Psoas muscle (tissue), 8 donors: Measurements from ENCODE around the gene AOPEP. TPM values are rescaled to one million over a fixed set of nuclear protein-coding genes. Genes with fewer than 3 reads are reported as not detected.
A peak's percentile ranks its signal among the peaks of the same experiment; 100 is the strongest.

ENCODE experiments used
- ATAC-seq, 4 donors: fragments of 200-7000 bp; cut with Tn5 transposase; one replicate each; pipeline ENCODE4 v1.9.1; 2020; ENCODE audit warnings: moderate library complexity in 3 of 4, mild to moderate bottlenecking in 2 of 4
- DNase-seq, 2 donors: peaks; one replicate each; pipeline ENCODE4 v3.0.0-alpha.2; 2020
- H3K27ac ChIP-seq: fragments of 200-600 bp; one replicate; pipeline ENCODE4 v1.8.0; 2022
- H3K27me3 ChIP-seq, 3 donors: fragments of 200-600 bp in 1 of 3; one replicate each; pipeline versions ENCODE4 v1.6.1 to v1.8.0; 2013 to 2022; ENCODE audit warnings: low read length in 2 of 3, mild to moderate bottlenecking in 2 of 3, moderate library complexity in 1 of 3; ENCODE audit not compliant: insufficient read depth in 3 of 3
- H3K36me3 ChIP-seq, 2 donors: fragments of 200-600 bp in 1 of 2; one replicate each; pipeline versions ENCODE4 v1.6.1 to v1.8.0; 2013 to 2022; ENCODE audit warnings: low read depth in 1 of 2, mild to moderate bottlenecking in 1 of 2, moderate library complexity in 1 of 2; ENCODE audit not compliant: insufficient read depth in 1 of 2
- H3K4me1 ChIP-seq: fragments of 200-600 bp; one replicate; pipeline ENCODE4 v1.8.0; 2022
- H3K4me3 ChIP-seq: fragments of 200-600 bp; one replicate; pipeline ENCODE4 v1.8.0; 2022; ENCODE audit warnings: mild to moderate bottlenecking
- H3K9me3 ChIP-seq: fragments of 200-600 bp; one replicate; pipeline ENCODE4 v1.8.0; 2022
- CTCF ChIP-seq: fragments of 200-600 bp; IDR thresholded peaks from one replicate; pipeline ENCODE4 v1.8.0; 2022; ENCODE audit warnings: antibody characterized with exemption
- WGBS, 3 donors: extraction: QIAGEN DNeasy Blood & Tissue Kit; methylation state at CpG; one replicate each; pipeline versions ENCODE4 v1.1.6 to v1.1.7; 2013; 5-methylcytosine and 5-hydroxymethylcytosine counted together
- intact Hi-C, 2 donors: fragments of 100-400 bp; cut with DNase I; formaldehyde crosslinking; loops; one replicate each; pipeline versions ENCODE4 v1.11.0 to v1.14.2; 2022
- polyA plus RNA-seq, 3 donors: library from polyadenylated mRNA; stranded (reverse); fragments of 200-250 nt; gene quantifications; one replicate each; pipeline ENCODE4 v1.2.3, GENCODE V29; 2013
- total RNA-seq, 4 donors: library from RNA; stranded (reverse); fragmentation: NEBNext Ultra II Directional in 2 of 4; extraction: Animal tissue kit (Norgen Biotek cat#: 25700) in 2 of 4; gene quantifications; one replicate each; pipeline versions ENCODE4 v1.2.1 to v1.2.4, GENCODE V29; 2021 to 2023
- donor health status: healthy with polysubstance abuse.
- donor health status: DM: no; HTN: no; CAD: no; lungs with moderate emphysema.
- donor health status: Bipolar disorder and iron deficiency.
- donor health status: healthy.
- donor health status: DM: yes; HTN: yes; CAD: no.
- donor health status: DM: no; HTN: no; CAD: no.
- donor health status: DM: no; HTN: no; CAD: no.
- donor health status: DM: yes; HTN: yes; CAD: no.

The AOPEP gene
- total and polyA plus RNA-seq, 7 donors, result 46.4 to 96.9 (median 78.6) TPM

GRCh38 chr9:95027914-95028852, 301.7 kb downstream of the AOPEP start:
- TF ChIP-seq CTCF, result no peak
- no peak for DNase-seq
- intact Hi-C loops, result loop anchor here in 1 of 2 donors (5.0 kb wide), 1 partner anchor 59 kb away; no protein-coding TSS in a partner anchor
- Histone ChIP-seq H3K36me3 (peaks cover 0 to 4% of the 10 kb centered on the region in 2 donors), H3K27ac (peak overlapping the region; percentile 93), H3K27me3 (no peaks in the 10 kb centered on the region), H3K9me3 (no peaks in the 10 kb centered on the region), H3K4me1 (peaks cover 99% of the 10 kb centered on the region), H3K4me3 (no peak overlapping the region)
- ATAC-seq, result no peak
- 32 to 48% (median 36%) methylated on average over 11 of the region's 11 CpGs for WGBS, 3 donors

- Histone ChIP-seq H3K27ac (peak overlapping the region; percentile 93), H3K27me3 (no peaks in the 10 kb centered on the region), H3K36me3 (peaks cover 0 to 4% of the 10 kb centered on the region in 2 donors), H3K9me3 (no peaks in the 10 kb centered on the region), H3K4me1 (peaks cover 99% of the 10 kb centered on the region), H3K4me3 (no peak overlapping the region)
- DNase-seq (no peak), ATAC-seq (no peak)
- intact Hi-C loops, result loop anchor here in 1 of 2 donors (5.0 kb wide), 1 partner anchor 58 kb away; no protein-coding TSS in a partner anchor
- WGBS, 3 donors, result 35 to 55% (median 48%) methylated on average over 8 of the region's 8 CpGs
- TF ChIP-seq CTCF, result no peak
Observed at GRCh38 chr9:95028853-95029219, 302.3 kb downstream of the AOPEP start.

DNA sequence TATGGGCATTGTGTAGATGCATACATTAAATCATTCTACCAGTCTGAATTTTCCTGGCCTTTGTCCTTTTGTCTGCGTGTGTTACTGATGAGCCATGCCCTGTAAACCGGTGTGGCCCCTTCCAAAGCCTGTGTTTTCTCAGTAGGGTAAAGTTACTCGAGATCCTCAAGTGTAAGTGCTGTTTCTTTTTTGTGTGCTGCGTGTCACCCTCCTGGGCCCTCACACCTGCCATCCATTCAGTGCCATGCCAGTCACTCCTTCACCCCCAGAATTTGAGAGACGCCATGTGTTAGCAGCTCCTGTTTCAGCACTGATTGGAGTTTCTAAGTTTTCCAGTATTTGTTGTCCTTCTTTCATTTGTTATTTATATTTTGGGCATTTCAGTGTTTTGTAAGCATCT, 302.8 kb downstream of the AOPEP start:
- H3K36me3 ChIP-seq, result peaks cover 0 to 4% of the 10 kb centered on the region in 2 donors
- intact Hi-C loops, result loop anchor here in 1 of 2 donors (5.0 kb wide), 1 partner anchor 58 kb away; no protein-coding TSS in a partner anchor
- H3K4me1 ChIP-seq, result peaks cover 99% of the 10 kb centered on the region
- 17 to 35% (median 31%) methylated on average over 5 of the region's 5 CpGs for WGBS, 3 donors
- no peaks in the 10 kb centered on the region for H3K9me3 ChIP-seq
- TF ChIP-seq CTCF, result no peak
- ATAC-seq (peak; percentile 31 to 56 (median 43)), DNase-seq (no peak)
- H3K27ac ChIP-seq, result peak overlapping the region; percentile 93
- H3K4me3 ChIP-seq, result no peak overlapping the region
- H3K27me3 ChIP-seq, result no peaks in the 10 kb centered on the region

- WGBS, 3 donors, result 24 to 42% (median 31%) methylated on average over 2 of the region's 2 CpGs
- H3K9me3 ChIP-seq, result no peaks in the 10 kb centered on the region
- no peaks in the 10 kb centered on the region for H3K27me3 ChIP-seq
- peaks cover 98% of the 10 kb centered on the region for H3K4me1 ChIP-seq
- H3K4me3 ChIP-seq, result no peak overlapping the region
- intact Hi-C loops, result loop anchor here in 1 of 2 donors (2.0 to 5.0 kb wide), 2 partner anchors 43 to 58 kb away; no protein-coding TSS in a partner anchor
- ATAC-seq (peak in 2 of 4 donors; percentile 23 to 28), DNase-seq (no peak)
- H3K36me3 ChIP-seq, result peaks cover 0 to 4% of the 10 kb centered on the region in 2 donors
- peak overlapping the region; percentile 93 for H3K27ac ChIP-seq
- TF ChIP-seq CTCF, result no peak
Observed at GRCh38 chr9:95029720-95030119, 303.2 kb downstream of the AOPEP start.
